HG03571 (cell line): ENCODE measurements around the gene TNFAIP3.
A peak's percentile ranks its signal among the peaks of the same experiment; 100 is the strongest.

Experiments
- ATAC-seq: cut with Tn5 transposase; IDR thresholded peaks from one replicate; pipeline ENCODE4 v1.9.1; 2021; ENCODE audit not compliant: unreplicated experiment

The TNFAIP3 gene

GRCh38 chr6:137919837-137920730, 53.0 kb downstream of the TNFAIP3 start:
- no peak for ATAC-seq

- ATAC-seq = peak; percentile 27
Observed at GRCh38 chr6:137921823-137922222, 54.8 kb downstream of the TNFAIP3 start.

- no peak for ATAC-seq
Observed at GRCh38 chr6:137923866-137924653, 57.0 kb downstream of the TNFAIP3 start.

GRCh38 chr6:137925141-137925698, 58.2 kb downstream of the TNFAIP3 start:
- ATAC-seq = no peak

GRCh38 chr6:137926207-137926731, 59.2 kb downstream of the TNFAIP3 start:
- ATAC-seq = no peak

- ATAC-seq = no peak
Observed at GRCh38 chr6:137926985-137927384, 59.9 kb downstream of the TNFAIP3 start.

GRCh38 chr6:137927777-137928218, 60.7 kb downstream of the TNFAIP3 start:
- ATAC-seq = peak; percentile 88

- no peak for ATAC-seq
Observed at GRCh38 chr6:137928286-137928685, 61.2 kb downstream of the TNFAIP3 start.

- ATAC-seq = no peak
Observed at GRCh38 chr6:137931849-137932465, 64.9 kb downstream of the TNFAIP3 start.
